ENCODE measurements around the gene CAMK2B. TPM values are rescaled to one million over a fixed set of nuclear protein-coding genes. Genes with fewer than 3 reads are reported as not detected.

CAMK2B gene
- total and polyA plus RNA-seq, 7 donors: 0.23 to 3.2 (median 1.5) TPM; not detected in 1

DNA sequence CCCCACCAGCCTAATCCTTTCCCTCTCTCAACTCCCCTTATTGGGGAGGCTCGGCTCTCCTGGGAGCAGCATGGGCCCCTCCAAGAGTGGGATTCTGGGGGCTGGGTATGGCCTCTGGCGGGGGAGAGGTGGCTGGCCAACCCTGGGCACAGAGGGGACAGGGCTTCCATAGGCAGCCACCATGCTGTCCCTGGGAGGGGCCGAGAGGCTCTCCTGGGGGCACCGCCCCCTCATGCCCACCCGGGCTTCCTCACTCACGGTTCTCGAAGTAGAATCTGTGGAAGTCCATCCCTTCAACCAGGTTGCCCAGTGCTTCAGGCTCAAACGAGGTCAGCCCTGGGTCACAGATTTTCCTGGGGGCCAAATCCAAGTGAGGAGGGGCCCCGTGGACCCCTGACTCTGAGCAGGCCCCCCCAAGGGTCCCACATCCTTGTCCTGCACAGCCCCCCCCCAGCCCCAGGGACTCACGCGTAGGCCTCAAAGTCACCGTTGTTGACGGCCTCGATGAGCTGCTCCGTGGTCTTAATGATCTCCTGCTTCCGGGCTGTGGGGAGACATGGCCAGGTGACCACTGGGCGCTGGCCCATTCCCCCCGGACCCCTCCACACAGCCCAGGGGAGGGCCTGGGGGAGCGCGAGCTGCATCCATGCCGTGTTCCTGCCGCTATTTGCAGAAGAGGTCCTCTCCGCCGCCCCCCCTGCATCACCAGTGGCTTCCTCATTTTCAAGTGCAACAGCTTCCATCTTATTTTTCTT lies 104.9 kb downstream of the CAMK2B start:
- Histone ChIP-seq H3K27me3 (peaks cover 0 to 23% (median 11%) of the 10 kb centered on the region in 3 donors), H3K9me3 (no peaks in the 10 kb centered on the region), H3K27ac (no peak overlapping the region), H3K36me3 (no peaks in the 10 kb centered on the region), H3K4me1 (no peaks in the 10 kb centered on the region), H3K4me3 (no peak overlapping the region)
- WGBS, 2 donors: 86 to 91% methylated on average over 24 of the region's 24 CpGs
- intact Hi-C loops (cut with DNase I): no loop called here
- TF ChIP-seq, protein P1, sequence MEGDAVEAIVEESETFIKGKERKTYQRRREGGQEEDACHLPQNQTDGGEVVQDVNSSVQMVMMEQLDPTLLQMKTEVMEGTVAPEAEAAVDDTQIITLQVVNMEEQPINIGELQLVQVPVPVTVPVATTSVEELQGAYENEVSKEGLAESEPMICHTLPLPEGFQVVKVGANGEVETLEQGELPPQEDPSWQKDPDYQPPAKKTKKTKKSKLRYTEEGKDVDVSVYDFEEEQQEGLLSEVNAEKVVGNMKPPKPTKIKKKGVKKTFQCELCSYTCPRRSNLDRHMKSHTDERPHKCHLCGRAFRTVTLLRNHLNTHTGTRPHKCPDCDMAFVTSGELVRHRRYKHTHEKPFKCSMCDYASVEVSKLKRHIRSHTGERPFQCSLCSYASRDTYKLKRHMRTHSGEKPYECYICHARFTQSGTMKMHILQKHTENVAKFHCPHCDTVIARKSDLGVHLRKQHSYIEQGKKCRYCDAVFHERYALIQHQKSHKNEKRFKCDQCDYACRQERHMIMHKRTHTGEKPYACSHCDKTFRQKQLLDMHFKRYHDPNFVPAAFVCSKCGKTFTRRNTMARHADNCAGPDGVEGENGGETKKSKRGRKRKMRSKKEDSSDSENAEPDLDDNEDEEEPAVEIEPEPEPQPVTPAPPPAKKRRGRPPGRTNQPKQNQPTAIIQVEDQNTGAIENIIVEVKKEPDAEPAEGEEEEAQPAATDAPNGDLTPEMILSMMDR (IDR thresholded peaks at IDR 0.05): no peak
- TF ChIP-seq EP300 (IDR thresholded peaks at IDR 0.05): no peak
- no peak for TF ChIP-seq POLR2AphosphoS5 (IDR thresholded peaks at IDR 0.05)
- no peak for TF ChIP-seq POLR2A (IDR thresholded peaks at IDR 0.05)
- DNase-seq: peak; percentile 51

DNA sequence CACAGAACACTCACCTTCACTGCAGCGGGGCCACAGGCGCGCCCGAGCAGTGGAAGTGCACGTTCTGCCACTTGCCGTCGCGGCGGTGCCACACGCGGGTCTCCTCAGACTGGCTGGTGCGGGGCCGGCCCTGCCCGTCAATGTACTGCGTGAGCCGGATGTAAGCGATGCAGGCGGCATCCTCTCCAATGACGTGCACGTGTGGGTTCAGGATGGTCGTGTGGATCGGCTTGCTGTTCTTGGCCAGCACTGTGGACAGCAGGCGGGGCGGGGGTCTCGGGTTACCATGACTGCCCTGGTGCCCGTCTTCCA lies 105.4 kb downstream of the CAMK2B start:
- TF ChIP-seq, protein P1 (IDR thresholded peaks at IDR 0.05): no peak
- no peak for TF ChIP-seq POLR2AphosphoS5 (IDR thresholded peaks at IDR 0.05)
- TF ChIP-seq POLR2A (IDR thresholded peaks at IDR 0.05): no peak
- TF ChIP-seq EP300 (IDR thresholded peaks at IDR 0.05): no peak
- Histone ChIP-seq H3K4me3 (no peak overlapping the region), H3K27ac (no peak overlapping the region), H3K4me1 (no peaks in the 10 kb centered on the region), H3K27me3 (peaks cover 0 to 18% (median 6%) of the 10 kb centered on the region in 3 donors), H3K9me3 (no peaks in the 10 kb centered on the region), H3K36me3 (no peaks in the 10 kb centered on the region)
- DNase-seq: peak; percentile 47
- 91 to 93% methylated on average over 26 of the region's 26 CpGs for WGBS, 2 donors
- intact Hi-C loops (cut with DNase I): no loop called here

DNA sequence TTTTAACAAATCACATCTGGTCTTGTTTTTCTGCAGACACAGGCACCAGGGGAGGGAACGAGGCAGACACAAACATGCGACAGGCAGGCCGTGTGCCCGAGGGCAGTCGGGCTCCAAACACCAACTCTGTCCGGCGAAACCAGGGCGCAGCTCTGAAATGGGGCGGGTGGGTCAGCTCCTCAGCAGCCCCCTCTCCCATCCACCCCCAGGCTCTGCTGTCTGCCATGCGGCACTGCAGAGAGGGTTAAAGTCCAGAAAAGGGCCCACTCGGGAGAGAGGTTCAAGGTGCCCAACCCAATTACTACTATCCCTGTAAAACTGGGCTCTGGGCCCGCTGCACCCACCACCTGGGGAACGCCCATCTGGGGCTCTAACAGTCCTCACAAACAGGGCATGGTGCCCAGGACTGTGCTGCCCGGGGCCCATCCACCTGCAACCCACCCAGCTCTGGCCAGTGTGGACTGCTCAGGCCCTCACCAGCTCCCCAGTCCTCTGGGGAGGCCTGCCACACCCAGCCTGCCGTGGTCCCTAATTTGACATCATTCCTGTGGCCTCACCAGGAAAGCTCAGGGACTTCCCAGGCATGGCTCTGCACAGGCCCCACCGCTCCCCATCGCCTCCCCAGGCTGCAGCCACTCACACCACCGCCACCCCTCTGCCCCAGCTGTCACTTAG lies 105.9 kb downstream of the CAMK2B start:
- Histone ChIP-seq H3K4me1 (no peaks in the 10 kb centered on the region), H3K27me3 (peaks cover 0 to 13% (median under 1%) of the 10 kb centered on the region in 3 donors), H3K27ac (no peak overlapping the region), H3K4me3 (no peak overlapping the region), H3K9me3 (no peaks in the 10 kb centered on the region), H3K36me3 (no peaks in the 10 kb centered on the region)
- DNase-seq: peak; percentile 48
- WGBS, 2 donors: 80 to 94% methylated on average over 18 of the region's 18 CpGs
- TF ChIP-seq EP300 (IDR thresholded peaks at IDR 0.05) (no peak), POLR2A (IDR thresholded peaks at IDR 0.05) (no peak), POLR2AphosphoS5 (IDR thresholded peaks at IDR 0.05) (no peak)
- TF ChIP-seq, protein P1 (IDR thresholded peaks at IDR 0.05): no peak
- intact Hi-C loops (cut with DNase I): no loop called here

DNA sequence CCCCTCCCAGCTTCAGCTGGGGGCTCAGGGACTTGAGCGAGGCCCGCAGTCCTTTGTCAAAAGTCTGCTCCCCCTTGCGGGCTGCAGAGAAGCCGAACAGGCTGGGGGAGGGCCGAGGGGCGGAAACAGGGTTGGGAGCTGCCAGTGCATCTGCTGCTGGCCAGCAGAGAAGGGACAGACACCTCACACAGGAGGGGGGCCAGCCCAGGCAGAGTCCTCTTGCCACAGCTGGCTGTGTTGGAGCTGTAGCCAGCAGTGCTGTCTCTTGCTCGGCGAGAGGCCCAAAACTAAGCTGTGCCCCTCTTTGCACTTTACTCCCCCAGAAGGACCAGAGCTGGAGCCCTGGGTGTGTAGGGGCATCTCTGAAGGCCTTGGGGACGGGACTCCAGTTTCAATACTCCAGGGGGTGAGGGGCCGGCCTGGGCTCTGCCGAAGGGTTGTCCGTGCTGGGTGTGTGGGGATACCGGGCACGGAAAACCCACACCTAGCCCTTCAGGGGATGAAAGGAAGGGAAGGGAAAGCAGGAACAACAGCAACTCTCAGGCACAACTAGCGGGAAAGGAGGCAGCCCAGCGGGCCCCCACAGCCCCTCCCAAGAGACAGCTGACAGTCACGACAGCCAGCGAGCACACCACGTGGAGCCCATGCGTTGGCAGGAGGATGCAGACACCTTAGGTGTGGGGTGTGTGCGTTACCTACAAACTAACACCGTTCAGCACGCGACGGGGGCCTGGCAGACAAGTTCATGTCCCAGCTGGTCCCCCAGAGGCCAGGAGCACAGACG lies 106.8 kb downstream of the CAMK2B start:
- DNase-seq: peak; percentile 52
- Histone ChIP-seq H3K27ac (no peak overlapping the region), H3K36me3 (peaks cover 0 to 2% (median 0%) of the 10 kb centered on the region in 4 donors), H3K27me3 (peaks cover 0 to 11% (median 0%) of the 10 kb centered on the region in 3 donors), H3K4me1 (no peaks in the 10 kb centered on the region), H3K4me3 (no peak overlapping the region), H3K9me3 (no peaks in the 10 kb centered on the region)
- WGBS, 2 donors: 82 to 89% methylated on average over 26 of the region's 26 CpGs
- intact Hi-C loops (cut with DNase I): no loop called here
- TF ChIP-seq EP300 (IDR thresholded peaks at IDR 0.05): no peak
- no peak for TF ChIP-seq POLR2AphosphoS5 (IDR thresholded peaks at IDR 0.05)
- TF ChIP-seq, protein P1 (IDR thresholded peaks at IDR 0.05): no peak
- no peak for TF ChIP-seq POLR2A (IDR thresholded peaks at IDR 0.05)

Data from sigmoid colon (tissue), 7 donors.